Neural progenitor cell (in vitro differentiated cells): Measurements from ENCODE around the gene CYSTM1. TPM values are rescaled to one million over a fixed set of nuclear protein-coding genes. Genes with fewer than 3 reads are reported as not detected.

Source experiments
- DNase-seq: peaks from one replicate; pipeline ENCODE4 v3.0.0-alpha.2; 2016; ENCODE audit warnings: low spot score
- H2AFZ ChIP-seq: fragments of 200-600 bp; sonication (generic); replicated peaks from 2 replicates; pipeline ENCODE4 v1.6.1; 2016; ENCODE audit warnings: antibody characterized with exemption
- H3F3A ChIP-seq: fragments of 200-600 bp; sonication (generic); 2 replicates; pipeline ENCODE4 v1.6.1; 2016; ENCODE audit warnings: antibody characterized with exemption, low read depth
- H3K27ac ChIP-seq: fragments of 200-600 bp; sonication (generic); 2 replicates; pipeline ENCODE4 v1.5.1; 2016; ENCODE audit warnings: mild to moderate bottlenecking
- H3K27me3 ChIP-seq: fragments of 200-600 bp; sonication (generic); 2 replicates; pipeline ENCODE4 v1.6.1; 2016; ENCODE audit warnings: mild to moderate bottlenecking, moderate library complexity
- H3K36me3 ChIP-seq: fragments of 200-600 bp; sonication (generic); 2 replicates; pipeline ENCODE4 v1.5.1; 2016
- H3K4me1 ChIP-seq: fragments of 200-600 bp; sonication (generic); 2 replicates; pipeline ENCODE4 v1.6.1; 2016; ENCODE audit warnings: mixed run types
- H3K4me2 ChIP-seq: fragments of 200-600 bp; sonication (generic); 2 replicates; pipeline ENCODE4 v1.6.1; 2016
- H3K4me3 ChIP-seq: fragments of 200-600 bp; sonication (generic); 2 replicates; pipeline ENCODE4 v1.5.1; 2016
- H3K79me2 ChIP-seq: fragments of 200-600 bp; sonication (generic); 2 replicates; pipeline ENCODE4 v1.6.1; 2016; ENCODE audit warnings: low read depth
- H3K9ac ChIP-seq: fragments of 200-600 bp; sonication (generic); 2 replicates; pipeline ENCODE4 v1.6.1; 2016
- H3K9me3 ChIP-seq: fragments of 200-600 bp; sonication (generic); 2 replicates; pipeline ENCODE4 v1.5.1; 2016; ENCODE audit warnings: low read depth
- H4K20me1 ChIP-seq: fragments of 200-600 bp; sonication (generic); 2 replicates; pipeline ENCODE4 v1.6.1; 2016; ENCODE audit warnings: low read depth
- H3K27ac Mint-ChIP-seq: 3 replicates; pipeline ENCODE4 v1.8.0; 2021; ENCODE audit warnings: mixed read lengths
- H3K27me3 Mint-ChIP-seq: 2 replicates; pipeline ENCODE4 v1.8.0; 2022; ENCODE audit warnings: low read depth, mild to moderate bottlenecking, inconsistent platforms, moderate library complexity, mixed read lengths; ENCODE audit not compliant: insufficient read depth
- H3K36me3 Mint-ChIP-seq: 3 replicates; pipeline ENCODE4 v1.8.0; 2021; ENCODE audit warnings: mixed read lengths
- H3K4me1 Mint-ChIP-seq: 3 replicates; pipeline ENCODE4 v1.8.0; 2021; ENCODE audit warnings: mixed read lengths
- H3K4me3 Mint-ChIP-seq: 3 replicates; pipeline ENCODE4 v1.8.0; 2021; ENCODE audit warnings: mild to moderate bottlenecking, moderate library complexity, mixed read lengths
- H3K9me3 Mint-ChIP-seq: 3 replicates; pipeline ENCODE4 v1.8.0; 2020; ENCODE audit warnings: mixed read lengths
- EZH2 ChIP-seq: fragments of 200-600 bp; sonication (generic); IDR thresholded peaks from 2 replicates; pipeline ENCODE4 v1.6.1; 2017; ENCODE audit warnings: antibody characterized with exemption, mild to moderate bottlenecking, moderate library complexity
- EZH2phosphoT487 ChIP-seq: fragments of 200-600 bp; sonication (generic); IDR thresholded peaks from 2 replicates; pipeline ENCODE4 v1.6.1; 2017; ENCODE audit warnings: antibody characterized with exemption
- total RNA-seq: library from RNA; depleted of rRNA; stranded (reverse); fragments of >200 nt; gene quantifications from 2 replicates; pipeline ENCODE4 v1.2.3, GENCODE V29; 2015; ENCODE audit warnings: low replicate concordance
- TF ChIP-seq, protein P1 (sequence below): fragments of 200-600 bp; sonication (generic); IDR thresholded peaks from 2 replicates; pipeline ENCODE4 v1.5.1; 2017; ENCODE audit warnings: antibody characterized with exemption, mild to moderate bottlenecking

CYSTM1 gene
- total RNA-seq, 1 donor from 2014 or later, result 8.9 TPM

DNA sequence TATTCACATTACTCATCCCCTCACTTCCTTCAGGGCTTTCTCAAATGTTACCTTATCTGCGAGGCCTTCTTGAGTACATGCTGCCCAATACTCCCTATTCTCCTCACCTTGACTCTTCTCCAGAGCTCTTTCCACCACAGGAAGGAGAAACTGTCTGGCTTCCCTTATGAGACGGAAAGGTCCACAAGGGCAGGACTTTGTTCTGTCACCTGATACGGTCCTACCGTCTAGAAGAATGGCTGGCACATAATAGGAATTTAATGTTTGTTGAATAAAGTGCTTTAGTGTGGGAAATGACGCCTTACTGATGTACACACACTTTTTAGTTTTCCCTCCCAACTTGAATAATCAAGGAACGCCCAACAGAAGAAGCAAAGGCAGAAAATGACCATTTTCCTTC, 75.4 kb downstream of the CYSTM1 start:
- no peak overlapping the region for H3K4me3 Mint-ChIP-seq
- no peak overlapping the region for H3K4me3 ChIP-seq
- no peak overlapping the region for H3K27ac ChIP-seq
- H3K27ac Mint-ChIP-seq, result no peak overlapping the region
- no peaks in the 10 kb centered on the region for H3K36me3 ChIP-seq
- H3K36me3 Mint-ChIP-seq, result peaks cover 11% of the 10 kb centered on the region
- H3K4me1 ChIP-seq, result no peaks in the 10 kb centered on the region
- no peaks in the 10 kb centered on the region for H3K27me3 ChIP-seq
- TF ChIP-seq EZH2phosphoT487, result no peak
- TF ChIP-seq EZH2, result no peak
- TF ChIP-seq, protein P1, sequence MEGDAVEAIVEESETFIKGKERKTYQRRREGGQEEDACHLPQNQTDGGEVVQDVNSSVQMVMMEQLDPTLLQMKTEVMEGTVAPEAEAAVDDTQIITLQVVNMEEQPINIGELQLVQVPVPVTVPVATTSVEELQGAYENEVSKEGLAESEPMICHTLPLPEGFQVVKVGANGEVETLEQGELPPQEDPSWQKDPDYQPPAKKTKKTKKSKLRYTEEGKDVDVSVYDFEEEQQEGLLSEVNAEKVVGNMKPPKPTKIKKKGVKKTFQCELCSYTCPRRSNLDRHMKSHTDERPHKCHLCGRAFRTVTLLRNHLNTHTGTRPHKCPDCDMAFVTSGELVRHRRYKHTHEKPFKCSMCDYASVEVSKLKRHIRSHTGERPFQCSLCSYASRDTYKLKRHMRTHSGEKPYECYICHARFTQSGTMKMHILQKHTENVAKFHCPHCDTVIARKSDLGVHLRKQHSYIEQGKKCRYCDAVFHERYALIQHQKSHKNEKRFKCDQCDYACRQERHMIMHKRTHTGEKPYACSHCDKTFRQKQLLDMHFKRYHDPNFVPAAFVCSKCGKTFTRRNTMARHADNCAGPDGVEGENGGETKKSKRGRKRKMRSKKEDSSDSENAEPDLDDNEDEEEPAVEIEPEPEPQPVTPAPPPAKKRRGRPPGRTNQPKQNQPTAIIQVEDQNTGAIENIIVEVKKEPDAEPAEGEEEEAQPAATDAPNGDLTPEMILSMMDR, result no peak
- peaks cover 3% of the 10 kb centered on the region for H3K4me1 Mint-ChIP-seq
- H3K9me3 Mint-ChIP-seq, result no peaks in the 10 kb centered on the region
- peaks cover 56% of the 10 kb centered on the region for H4K20me1 ChIP-seq
- H3K79me2 ChIP-seq, result peaks cover 35% of the 10 kb centered on the region
- DNase-seq, result no peak
- H3K27me3 Mint-ChIP-seq, result peaks cover 4% of the 10 kb centered on the region
- H3K9me3 ChIP-seq, result no peaks in the 10 kb centered on the region
- H2AFZ ChIP-seq, result no peak overlapping the region
- no peak overlapping the region for H3K9ac ChIP-seq
- no peak overlapping the region for H3K4me2 ChIP-seq
- no peaks in the 10 kb centered on the region for H3F3A ChIP-seq

DNA sequence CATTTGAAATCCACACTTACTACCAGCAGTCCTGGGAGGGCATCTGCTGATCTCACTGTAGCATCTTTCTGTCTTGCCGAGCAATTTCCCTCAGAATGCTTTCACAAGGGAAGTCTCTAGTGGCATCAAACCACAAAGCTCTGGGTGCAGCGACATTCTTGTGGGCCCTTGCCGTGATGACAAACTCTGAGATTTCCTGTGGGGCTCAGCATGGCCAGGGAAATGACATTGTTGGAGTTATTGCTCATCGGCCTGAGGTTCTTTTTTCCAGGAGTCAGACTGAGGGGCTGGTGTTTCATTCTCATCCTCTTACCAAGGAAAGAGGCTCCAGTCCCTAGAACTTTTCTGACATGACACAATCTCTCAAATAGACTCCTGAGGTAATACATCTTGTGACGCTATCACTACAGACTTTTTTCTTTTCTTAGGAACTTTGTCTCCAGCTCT, 76.6 kb downstream of the CYSTM1 start:
- Histone ChIP-seq H3K27ac (no peak overlapping the region), H3F3A (no peaks in the 10 kb centered on the region), H3K4me2 (no peak overlapping the region), H3K36me3 (no peaks in the 10 kb centered on the region), H3K4me1 (no peaks in the 10 kb centered on the region), H4K20me1 (peaks cover 53% of the 10 kb centered on the region), H3K27me3 (no peaks in the 10 kb centered on the region), H3K9me3 (no peaks in the 10 kb centered on the region), H3K4me3 (no peak overlapping the region), H3K79me2 (peaks cover 35% of the 10 kb centered on the region), H2AFZ (no peak overlapping the region), H3K9ac (no peak overlapping the region)
- peaks cover 4% of the 10 kb centered on the region for H3K27me3 Mint-ChIP-seq
- no peak overlapping the region for H3K4me3 Mint-ChIP-seq
- no peaks in the 10 kb centered on the region for H3K4me1 Mint-ChIP-seq
- peaks cover 11% of the 10 kb centered on the region for H3K36me3 Mint-ChIP-seq
- TF ChIP-seq EZH2phosphoT487 (no peak), EZH2 (no peak)
- TF ChIP-seq, protein P1, result no peak
- H3K9me3 Mint-ChIP-seq, result no peaks in the 10 kb centered on the region
- no peak for DNase-seq
- H3K27ac Mint-ChIP-seq, result no peak overlapping the region

DNA sequence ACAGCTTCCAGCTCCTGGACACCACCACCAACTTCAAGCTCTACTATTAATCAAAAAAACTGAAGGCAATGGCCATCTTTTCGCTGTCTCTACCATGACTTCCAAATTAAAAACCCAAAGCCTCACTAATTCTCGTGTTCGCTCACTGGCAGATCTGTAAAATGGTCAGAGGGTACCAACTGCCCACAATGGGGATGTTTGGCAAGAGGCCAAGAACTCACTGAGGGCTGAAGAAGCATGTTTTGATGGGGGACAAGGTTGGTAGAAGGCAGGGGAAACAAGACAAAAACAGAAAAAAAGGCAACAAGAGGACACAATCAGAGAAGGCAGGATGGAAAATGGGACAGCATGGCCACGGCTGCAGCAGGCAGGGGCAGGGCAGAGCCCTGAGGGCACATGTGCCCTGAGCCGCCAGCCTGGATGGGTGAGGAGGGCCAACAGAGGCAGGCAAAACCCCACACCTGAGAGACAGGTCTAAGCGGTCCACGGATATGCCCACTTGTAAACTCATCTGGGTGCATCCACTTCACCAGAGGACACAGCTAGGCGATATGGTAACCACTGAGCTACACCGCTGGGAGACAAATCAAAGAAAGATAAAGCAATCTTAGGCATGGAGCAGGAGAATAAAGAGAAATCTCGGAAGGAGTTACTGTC, 77.6 kb downstream of the CYSTM1 start:
- no peak overlapping the region for H3K4me3 Mint-ChIP-seq
- no peak overlapping the region for H3K4me2 ChIP-seq
- no peaks in the 10 kb centered on the region for H3K4me1 Mint-ChIP-seq
- peaks cover 46% of the 10 kb centered on the region for H3K79me2 ChIP-seq
- H3K9ac ChIP-seq, result no peak overlapping the region
- TF ChIP-seq EZH2 (no peak), EZH2phosphoT487 (no peak)
- TF ChIP-seq, protein P1, result no peak
- H3K4me3 ChIP-seq, result no peak overlapping the region
- no peak overlapping the region for H2AFZ ChIP-seq
- H3K27ac ChIP-seq, result no peak overlapping the region
- H3K36me3 Mint-ChIP-seq, result peaks cover 13% of the 10 kb centered on the region
- H3K27me3 Mint-ChIP-seq, result peaks cover 3% of the 10 kb centered on the region
- no peak overlapping the region for H3K27ac Mint-ChIP-seq
- H3K27me3 ChIP-seq, result no peaks in the 10 kb centered on the region
- H3K36me3 ChIP-seq, result no peaks in the 10 kb centered on the region
- H4K20me1 ChIP-seq, result peaks cover 52% of the 10 kb centered on the region
- DNase-seq, result no peak
- no peaks in the 10 kb centered on the region for H3F3A ChIP-seq
- no peaks in the 10 kb centered on the region for H3K9me3 Mint-ChIP-seq
- H3K9me3 ChIP-seq, result no peaks in the 10 kb centered on the region
- H3K4me1 ChIP-seq, result no peaks in the 10 kb centered on the region
